ENCODE measurements around the gene PRDM10. TPM values are rescaled to one million over a fixed set of nuclear protein-coding genes. Genes with fewer than 3 reads are reported as not detected.
A peak's percentile ranks its signal among the peaks of the same experiment; 100 is the strongest.

Gene PRDM10
- total RNA-seq, 6 experiments from 2014 or later: 3.4 to 6.8 (median 4.4) TPM

DNA sequence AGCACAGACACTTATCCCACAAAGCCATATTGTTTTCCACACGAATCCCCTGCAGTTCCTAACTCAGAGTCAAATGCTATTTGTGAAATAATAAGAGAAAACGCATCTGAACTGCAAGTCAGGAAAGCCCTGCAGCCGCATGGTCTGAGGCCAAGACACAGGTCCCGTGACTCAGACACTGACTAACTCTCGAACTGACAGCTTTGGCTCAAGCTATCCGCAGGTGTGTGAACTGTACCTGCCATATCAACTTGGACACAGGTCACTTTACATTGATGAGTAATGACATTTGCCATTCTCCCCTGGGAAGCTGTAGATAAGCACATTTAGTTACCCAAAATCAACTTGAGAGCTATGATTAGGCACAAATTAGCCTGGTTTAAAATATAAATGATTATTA lies 72.3 kb downstream of the PRDM10 start:
- intact Hi-C loops (cut with DNase I): no loop called here
- Histone ChIP-seq H3K4me1 (no peaks in the 10 kb centered on the region), H3K27me3 (no peaks in the 10 kb centered on the region), H3K27ac (no peak overlapping the region), H3K4me3 (no peak overlapping the region), H3K9me3 (no peaks in the 10 kb centered on the region), H3K36me3 (no peaks in the 10 kb centered on the region)
- TF ChIP-seq POLR2A (IDR thresholded peaks at IDR 0.05): no peak
- TF ChIP-seq, protein P1, sequence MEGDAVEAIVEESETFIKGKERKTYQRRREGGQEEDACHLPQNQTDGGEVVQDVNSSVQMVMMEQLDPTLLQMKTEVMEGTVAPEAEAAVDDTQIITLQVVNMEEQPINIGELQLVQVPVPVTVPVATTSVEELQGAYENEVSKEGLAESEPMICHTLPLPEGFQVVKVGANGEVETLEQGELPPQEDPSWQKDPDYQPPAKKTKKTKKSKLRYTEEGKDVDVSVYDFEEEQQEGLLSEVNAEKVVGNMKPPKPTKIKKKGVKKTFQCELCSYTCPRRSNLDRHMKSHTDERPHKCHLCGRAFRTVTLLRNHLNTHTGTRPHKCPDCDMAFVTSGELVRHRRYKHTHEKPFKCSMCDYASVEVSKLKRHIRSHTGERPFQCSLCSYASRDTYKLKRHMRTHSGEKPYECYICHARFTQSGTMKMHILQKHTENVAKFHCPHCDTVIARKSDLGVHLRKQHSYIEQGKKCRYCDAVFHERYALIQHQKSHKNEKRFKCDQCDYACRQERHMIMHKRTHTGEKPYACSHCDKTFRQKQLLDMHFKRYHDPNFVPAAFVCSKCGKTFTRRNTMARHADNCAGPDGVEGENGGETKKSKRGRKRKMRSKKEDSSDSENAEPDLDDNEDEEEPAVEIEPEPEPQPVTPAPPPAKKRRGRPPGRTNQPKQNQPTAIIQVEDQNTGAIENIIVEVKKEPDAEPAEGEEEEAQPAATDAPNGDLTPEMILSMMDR (IDR thresholded peaks at IDR 0.05): no peak
- 86% methylated on average over 4 of the region's 6 CpGs for WGBS (ENCODE audit: insufficient coverage, low coverage, low lambda C conversion rate, missing lambda C conversion rate)
- DNase-seq (no peak), ATAC-seq (peak in 1 of 4 donors; percentile 46)

DNA sequence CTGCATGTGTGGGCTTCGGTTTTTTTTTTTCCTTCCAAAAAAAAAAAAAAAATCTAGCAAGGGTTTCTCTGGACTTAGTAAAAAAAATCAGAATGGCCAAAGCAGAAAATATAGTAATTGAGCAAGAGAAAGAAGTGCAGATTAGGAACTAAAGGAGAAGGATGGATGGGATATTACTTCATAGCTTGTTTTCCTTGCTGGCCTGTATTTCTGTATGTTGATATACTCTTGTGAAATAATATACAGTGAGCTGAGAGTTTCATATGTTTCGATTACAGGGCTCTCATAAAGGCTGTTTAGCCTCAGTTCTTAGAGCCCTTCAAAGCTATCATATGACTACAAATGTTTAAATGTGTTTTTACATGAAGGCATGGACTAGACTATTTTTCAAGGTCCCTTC lies 72.9 kb downstream of the PRDM10 start:
- no peaks in the 10 kb centered on the region for H3K27me3 ChIP-seq
- 84% methylated on average over 2 of the region's 2 CpGs for WGBS (ENCODE audit: insufficient coverage, low coverage, low lambda C conversion rate, missing lambda C conversion rate)
- no peak for TF ChIP-seq POLR2A (IDR thresholded peaks at IDR 0.05)
- TF ChIP-seq, protein P1 (IDR thresholded peaks at IDR 0.05): no peak
- intact Hi-C loops (cut with DNase I): loop anchor here in 1 of 2 donors (10.0 kb wide), 1 partner anchor 205 kb away; no protein-coding TSS in a partner anchor
- ATAC-seq: no peak
- H3K36me3 ChIP-seq: peaks cover 0 to 4% (median 0%) of the 10 kb centered on the region in 4 donors
- H3K4me1 ChIP-seq: no peaks in the 10 kb centered on the region
- no peak overlapping the region for H3K27ac ChIP-seq
- no peak overlapping the region for H3K4me3 ChIP-seq
- DNase-seq: no peak
- H3K9me3 ChIP-seq: no peaks in the 10 kb centered on the region

DNA sequence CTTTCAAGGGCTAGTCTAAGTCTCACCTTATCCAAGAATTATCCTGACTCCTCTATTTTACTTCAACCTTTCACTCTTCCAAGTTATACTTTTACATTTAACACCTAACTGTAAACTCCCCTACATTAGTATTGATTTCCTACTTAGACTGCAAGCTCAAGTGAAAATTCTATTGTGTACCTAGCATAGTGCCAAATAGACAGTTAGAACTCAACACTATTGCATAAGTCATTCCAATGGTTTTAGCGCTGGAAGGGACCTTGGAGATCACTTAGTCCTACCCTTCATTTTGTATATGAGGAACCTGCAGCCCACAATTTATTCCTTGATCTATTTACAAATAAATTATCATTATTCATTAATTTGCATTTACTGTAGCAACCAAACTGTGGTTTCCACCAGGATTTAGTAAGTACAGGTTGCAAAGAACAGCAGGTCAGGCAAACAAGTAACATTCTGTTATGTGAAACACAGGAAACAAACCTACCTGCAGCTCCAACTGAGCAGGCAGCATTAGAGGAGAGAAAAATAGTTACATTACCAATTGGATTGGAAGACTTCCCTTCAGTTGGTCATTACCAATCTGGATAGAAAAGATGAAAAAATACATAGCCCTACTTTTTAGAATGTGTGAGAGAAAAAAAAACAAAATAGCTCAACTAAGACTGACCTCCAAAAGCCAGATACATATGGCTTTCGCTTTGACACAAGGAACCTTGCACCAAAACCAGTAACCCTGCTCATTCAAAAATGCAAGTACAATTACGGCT lies 73.5 kb downstream of the PRDM10 start:
- 61% methylated on average over 3 of the region's 3 CpGs for WGBS (ENCODE audit: insufficient coverage, low coverage, low lambda C conversion rate, missing lambda C conversion rate)
- H3K27me3 ChIP-seq: no peaks in the 10 kb centered on the region
- no peak overlapping the region for H3K27ac ChIP-seq
- peaks cover 0 to 9% (median 0%) of the 10 kb centered on the region in 4 donors for H3K36me3 ChIP-seq
- H3K4me3 ChIP-seq: no peak overlapping the region
- no peaks in the 10 kb centered on the region for H3K9me3 ChIP-seq
- ATAC-seq (peak in 3 of 4 donors; percentile 42 to 61 (median 49)), DNase-seq (no peak)
- no peaks in the 10 kb centered on the region for H3K4me1 ChIP-seq
- intact Hi-C loops (cut with DNase I): loop anchor here in 1 of 2 donors (10.0 kb wide), 1 partner anchor 206 kb away; no protein-coding TSS in a partner anchor
- TF ChIP-seq, protein P1 (IDR thresholded peaks at IDR 0.05): no peak
- TF ChIP-seq POLR2A (IDR thresholded peaks at IDR 0.05): no peak

DNA sequence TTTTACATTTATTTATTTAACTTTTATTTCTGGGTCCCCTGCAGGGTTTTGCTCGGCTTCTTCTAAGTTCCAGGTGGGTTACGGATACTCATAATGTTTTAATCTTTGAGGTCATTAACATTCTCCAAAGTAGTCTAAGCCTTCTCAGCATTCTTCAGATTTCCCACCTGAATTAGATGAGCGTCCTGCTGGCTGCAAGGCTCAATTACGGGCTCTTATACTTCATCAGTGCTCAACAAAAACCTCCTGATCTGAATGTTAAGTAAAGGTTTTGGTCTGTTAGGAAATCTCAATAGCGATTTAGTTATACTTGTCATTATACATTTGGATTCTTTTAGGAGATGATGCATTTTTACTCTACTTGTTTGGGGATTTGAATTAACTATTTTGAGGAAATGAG lies 80.0 kb downstream of the PRDM10 start:
- Histone ChIP-seq H3K27ac (no peak overlapping the region), H3K27me3 (no peaks in the 10 kb centered on the region), H3K4me3 (no peak overlapping the region), H3K9me3 (no peaks in the 10 kb centered on the region), H3K36me3 (peaks cover 0 to 12% (median 0%) of the 10 kb centered on the region in 4 donors), H3K4me1 (no peaks in the 10 kb centered on the region)
- 98% methylated on average over 5 of the region's 5 CpGs for WGBS (ENCODE audit: insufficient coverage, low coverage, low lambda C conversion rate, missing lambda C conversion rate)
- no peak for DNase-seq
- no peak for ATAC-seq
- intact Hi-C loops (cut with DNase I): loop anchor here (5.0 to 10.0 kb wide), 2 partner anchors 210 to 212 kb away; no protein-coding TSS in a partner anchor
- TF ChIP-seq POLR2A (IDR thresholded peaks at IDR 0.05): no peak
- TF ChIP-seq, protein P1 (IDR thresholded peaks at IDR 0.05): no peak

All from right lobe of liver (tissue), 6 donors.